Muscle layer of colon (tissue), 2 donors: ENCODE results near the gene OTULIN.
A peak's percentile ranks its signal among the peaks of the same experiment; 100 is the strongest.

ENCODE experiments used
- H3K27ac ChIP-seq: one replicate; pipeline ENCODE4 v1.7.0; 2013; ENCODE audit warnings: low read depth, mild to moderate bottlenecking, low read length, moderate library complexity
- H3K27me3 ChIP-seq, 2 donors: one replicate each; pipeline ENCODE4 v1.7.0; 2013; ENCODE audit warnings: low read length in 2 of 2, mild to moderate bottlenecking in 2 of 2; ENCODE audit not compliant: insufficient read depth in 2 of 2, control insufficient read depth in 1 of 2
- H3K36me3 ChIP-seq: one replicate; pipeline ENCODE4 v1.7.0; 2013; ENCODE audit warnings: mild to moderate bottlenecking, low read length; ENCODE audit not compliant: insufficient read depth
- H3K4me1 ChIP-seq: one replicate; pipeline ENCODE4 v1.7.0; 2013; ENCODE audit warnings: mild to moderate bottlenecking, low read length; ENCODE audit not compliant: insufficient read depth
- H3K4me3 ChIP-seq, 2 donors: one replicate each; pipeline ENCODE4 v1.7.0; 2013; ENCODE audit warnings: low read length in 2 of 2, low read depth in 1 of 2, mild to moderate bottlenecking in 1 of 2, moderate library complexity in 1 of 2
- H3K9ac ChIP-seq: one replicate; pipeline ENCODE4 v1.7.0; 2013; ENCODE audit warnings: low read length
- H3K9me3 ChIP-seq: one replicate; pipeline ENCODE4 v1.7.0; 2013; ENCODE audit warnings: mild to moderate bottlenecking, low read length
- donor health status: abdominal sarcoma.
- donor health status: Adenocarcinoma of cecum.

OTULIN gene

DNA sequence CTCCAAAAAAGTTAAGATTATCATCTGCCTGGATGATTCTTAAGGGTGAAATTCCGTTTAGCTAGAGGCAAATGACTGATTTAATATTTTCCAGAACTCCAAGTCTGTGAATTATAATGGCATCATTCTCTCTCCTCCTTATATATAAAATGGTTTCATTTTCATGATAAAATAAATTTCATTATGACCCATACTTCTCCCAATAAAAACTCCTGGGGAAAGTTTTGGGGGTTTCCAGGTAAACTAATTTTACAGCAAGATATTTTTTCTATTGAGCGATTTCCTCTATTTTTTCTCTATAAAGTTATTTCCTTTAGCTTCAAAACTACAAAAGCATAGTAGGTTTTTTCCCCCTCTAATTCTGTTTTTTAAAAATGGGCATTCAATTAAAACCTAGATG lies 7.6 kb upstream of the OTULIN start:
- Histone ChIP-seq H3K27me3 (no peaks in the 10 kb centered on the region), H3K4me1 (no peaks in the 10 kb centered on the region), H3K4me3 (no peak overlapping the region), H3K36me3 (peaks cover under 1% of the 10 kb centered on the region), H3K9ac (no peak overlapping the region), H3K9me3 (no peaks in the 10 kb centered on the region), H3K27ac (no peak overlapping the region)

DNA sequence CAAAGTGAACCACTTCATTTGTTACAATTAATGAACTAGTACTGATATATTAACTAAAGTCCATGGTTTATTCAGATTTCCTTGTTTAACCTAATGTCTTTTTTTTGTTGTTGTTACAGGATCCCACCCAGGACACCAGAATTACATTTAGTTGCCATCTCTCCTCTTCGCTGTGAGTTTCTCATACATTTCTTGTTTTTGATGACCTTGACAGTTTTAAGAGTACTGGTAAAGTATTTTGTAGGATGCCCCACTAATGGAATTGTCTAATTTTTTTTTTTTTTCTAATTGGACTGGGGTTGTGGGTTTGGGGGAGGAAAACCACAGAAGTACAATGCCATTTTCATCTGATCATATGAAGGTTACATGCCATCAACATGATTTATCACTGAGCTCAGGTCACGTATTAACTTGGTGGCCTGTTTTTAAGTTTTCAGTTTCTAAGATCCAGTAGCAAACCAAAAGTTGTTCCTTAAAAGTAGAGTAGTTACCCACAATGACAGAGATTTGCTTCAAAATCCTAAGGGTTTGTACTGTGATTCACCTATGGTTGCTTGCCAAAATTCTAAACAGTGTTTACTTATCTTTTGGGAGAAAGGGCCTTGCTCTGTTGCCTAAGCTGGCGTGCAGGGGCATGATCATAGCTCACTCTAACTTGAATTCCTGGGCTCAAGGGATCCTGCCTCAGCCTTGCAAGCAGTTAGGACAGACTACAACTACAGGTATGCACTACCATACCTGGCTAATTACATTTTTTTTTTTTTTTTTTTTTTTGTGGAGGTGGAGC lies 4.5 kb upstream of the OTULIN start:
- Histone ChIP-seq H3K4me3 (no peak overlapping the region), H3K36me3 (peaks cover 6% of the 10 kb centered on the region), H3K27ac (no peak overlapping the region), H3K4me1 (peaks cover 9% of the 10 kb centered on the region), H3K9ac (no peak overlapping the region), H3K9me3 (no peaks in the 10 kb centered on the region), H3K27me3 (no peaks in the 10 kb centered on the region)

DNA sequence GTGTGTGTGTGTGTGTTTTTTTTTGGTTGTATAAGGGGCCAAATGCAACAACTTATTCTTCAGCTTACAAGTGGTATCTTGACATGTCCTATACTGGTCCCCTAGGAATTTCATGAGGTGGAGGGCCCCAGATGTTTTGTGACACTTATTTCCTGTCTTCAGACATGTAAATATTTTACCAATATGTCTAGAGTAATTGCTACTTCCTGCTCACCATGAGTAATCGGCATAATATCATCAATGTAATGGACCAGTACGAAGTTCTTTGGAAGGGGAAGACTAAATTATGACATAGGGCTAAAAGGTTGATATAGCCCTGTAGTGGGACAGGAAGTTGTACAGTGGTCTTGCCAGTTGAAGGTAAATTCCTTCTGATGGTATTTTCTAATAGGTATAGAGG lies 3.7 kb upstream of the OTULIN start:
- no peak overlapping the region for H3K27ac ChIP-seq
- peaks cover 16% of the 10 kb centered on the region for H3K4me1 ChIP-seq
- H3K4me3 ChIP-seq, result no peak overlapping the region
- H3K27me3 ChIP-seq, result no peaks in the 10 kb centered on the region
- H3K36me3 ChIP-seq, result peaks cover 6% of the 10 kb centered on the region
- no peaks in the 10 kb centered on the region for H3K9me3 ChIP-seq
- H3K9ac ChIP-seq, result no peak overlapping the region

DNA sequence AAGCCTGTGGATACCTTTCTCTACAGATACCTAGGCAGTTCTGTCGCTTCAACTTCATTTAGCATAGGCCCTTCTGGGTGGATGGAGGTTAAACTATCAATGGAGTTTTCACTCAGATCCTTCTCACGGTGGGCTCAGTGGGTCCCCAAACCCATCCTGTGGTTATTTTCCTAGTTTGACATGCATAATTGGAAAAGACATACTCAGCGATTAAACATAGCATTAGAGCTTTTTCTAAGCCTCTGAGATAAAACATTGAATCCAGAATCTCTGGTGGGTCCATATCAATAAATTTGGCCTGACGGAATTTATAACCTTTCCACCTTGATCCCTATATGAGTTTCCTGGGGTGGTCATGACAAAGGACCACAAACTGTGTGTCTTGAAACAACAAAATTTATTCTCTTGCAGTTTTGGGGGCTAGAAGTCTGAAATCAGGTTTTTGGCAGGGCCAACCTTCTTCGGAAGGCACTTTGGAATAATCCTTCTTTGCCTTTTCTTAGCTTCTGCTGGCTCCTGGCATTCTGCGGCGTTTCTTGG lies 1.7 kb upstream of the OTULIN start:
- peaks cover 6% of the 10 kb centered on the region for H3K36me3 ChIP-seq
- no peak overlapping the region for H3K4me3 ChIP-seq
- no peak overlapping the region for H3K27ac ChIP-seq
- peaks cover 35% of the 10 kb centered on the region for H3K4me1 ChIP-seq
- H3K9ac ChIP-seq, result no peak overlapping the region
- H3K27me3 ChIP-seq, result no peaks in the 10 kb centered on the region
- H3K9me3 ChIP-seq, result no peaks in the 10 kb centered on the region

DNA sequence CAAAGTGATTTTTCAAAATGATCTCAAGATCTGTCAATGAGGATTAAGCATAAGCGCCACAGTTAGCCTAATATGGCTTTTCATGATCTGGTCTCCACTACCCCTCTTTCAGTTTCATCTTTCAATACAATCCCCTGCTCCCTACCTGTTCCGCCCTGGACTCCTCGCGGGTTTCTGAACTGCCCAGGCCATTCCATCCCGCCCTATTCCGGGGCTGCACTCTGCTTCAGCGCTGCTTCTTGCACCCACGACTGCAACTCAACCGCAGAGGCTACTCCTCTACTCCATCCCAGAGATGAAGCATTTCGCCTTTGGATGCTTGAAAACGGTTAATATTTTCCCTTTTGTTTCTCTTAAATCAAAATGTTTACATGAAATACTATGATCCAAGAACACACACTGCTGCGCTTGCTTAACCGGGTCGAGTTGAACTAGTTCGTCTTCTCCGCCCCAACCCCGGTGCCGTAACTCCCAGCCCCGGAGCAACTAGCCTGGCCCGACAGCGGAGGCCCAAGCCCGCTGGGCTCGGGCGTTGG lies 716 bp upstream of the OTULIN start:
- peak overlapping the region; percentile 59 for H3K9ac ChIP-seq
- H3K4me3 ChIP-seq, result peak overlapping the region; percentile 67 to 80
- peak overlapping the region; percentile 94 for H3K27ac ChIP-seq
- peaks cover 39% of the 10 kb centered on the region for H3K4me1 ChIP-seq
- H3K9me3 ChIP-seq, result no peaks in the 10 kb centered on the region
- no peaks in the 10 kb centered on the region for H3K27me3 ChIP-seq
- H3K36me3 ChIP-seq, result peaks cover 6% of the 10 kb centered on the region

DNA sequence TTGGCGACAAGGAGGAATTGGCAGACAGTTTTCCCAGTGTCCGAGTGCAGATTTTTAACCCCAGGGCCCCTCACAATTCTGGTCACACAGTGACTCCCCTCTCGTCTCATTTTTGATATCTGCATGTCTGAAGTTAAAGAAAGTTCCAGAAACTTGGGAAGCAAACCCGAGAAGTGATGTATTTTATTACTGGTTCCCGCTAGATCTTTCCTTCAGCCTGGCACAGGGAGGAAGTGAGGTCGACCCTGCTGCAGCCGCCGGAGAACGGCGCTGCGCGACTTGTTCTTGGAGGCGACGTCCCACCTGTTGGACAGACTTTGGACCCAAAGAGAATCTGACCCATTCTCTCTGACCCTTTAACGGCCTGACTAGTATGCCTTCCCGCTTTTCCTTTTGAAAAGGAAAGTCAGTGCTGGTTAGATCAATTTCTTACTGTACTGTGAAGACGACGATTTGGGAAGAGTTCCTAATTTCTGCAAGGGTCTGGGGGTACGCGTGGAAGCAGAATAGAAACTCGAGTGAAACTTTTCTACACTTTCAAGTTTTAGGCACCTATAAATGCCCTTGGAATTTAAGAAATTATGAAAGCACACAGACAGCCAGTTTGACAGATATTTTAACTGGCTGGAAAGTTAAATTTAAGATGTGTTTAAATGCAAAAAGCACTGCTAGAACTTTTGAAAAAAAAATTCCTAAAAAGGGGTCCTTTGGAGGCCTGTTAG lies 744 bp downstream of the OTULIN start:
- Histone ChIP-seq H3K9ac (peak overlapping the region; percentile 49), H3K27me3 (no peaks in the 10 kb centered on the region), H3K4me3 (peak overlapping the region; percentile 67 to 80), H3K36me3 (peaks cover 6% of the 10 kb centered on the region), H3K9me3 (no peaks in the 10 kb centered on the region), H3K27ac (peak overlapping the region; percentile 94), H3K4me1 (peaks cover 39% of the 10 kb centered on the region)

DNA sequence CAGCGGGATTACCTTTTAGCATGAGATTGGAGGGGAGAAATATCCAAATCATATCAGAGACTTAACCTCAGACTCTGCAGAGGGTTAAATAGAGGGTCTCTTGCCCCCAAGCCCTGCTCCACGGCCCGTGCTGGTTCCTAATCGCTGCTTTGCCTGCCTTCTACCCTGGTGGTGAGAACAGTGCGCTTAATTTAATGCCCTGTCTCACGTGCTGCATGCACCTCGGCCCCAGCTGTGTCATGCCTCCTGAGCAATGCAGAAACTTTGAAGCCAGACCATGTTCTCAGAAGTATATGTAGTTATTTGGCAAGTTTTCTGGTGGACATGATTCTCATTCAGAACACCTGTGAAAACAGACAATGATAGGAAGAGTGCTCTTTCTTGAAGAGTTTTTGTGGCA lies 1.4 kb downstream of the OTULIN start:
- H3K4me3 ChIP-seq, result peak overlapping the region in 1 of 2 donors; percentile 80
- no peaks in the 10 kb centered on the region for H3K9me3 ChIP-seq
- H3K27me3 ChIP-seq, result no peaks in the 10 kb centered on the region
- peaks cover 43% of the 10 kb centered on the region for H3K4me1 ChIP-seq
- peaks cover 6% of the 10 kb centered on the region for H3K36me3 ChIP-seq
- H3K27ac ChIP-seq, result no peak overlapping the region
- H3K9ac ChIP-seq, result peak overlapping the region; percentile 49

DNA sequence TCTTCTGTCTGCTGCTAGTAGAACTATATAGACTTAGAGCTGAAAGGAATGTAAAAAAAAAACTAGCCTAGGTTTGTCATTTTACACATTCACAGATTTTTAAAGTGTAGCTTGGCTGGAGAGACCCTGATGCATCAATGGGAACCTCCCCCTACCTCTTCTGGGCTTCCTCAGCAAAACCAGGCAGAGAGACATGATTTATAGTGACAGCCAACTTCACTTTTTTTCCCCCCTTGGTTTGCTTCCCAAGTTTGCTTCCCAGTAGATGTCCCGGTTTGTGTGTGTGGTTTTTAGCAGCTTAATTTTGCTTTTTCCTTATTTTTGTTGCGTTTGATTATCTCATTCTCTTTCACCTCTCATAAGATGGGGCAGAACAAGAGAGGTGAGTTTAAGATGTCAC lies 1.8 kb downstream of the OTULIN start:
- H3K9me3 ChIP-seq, result no peaks in the 10 kb centered on the region
- H3K4me3 ChIP-seq, result peak overlapping the region in 1 of 2 donors; percentile 80
- no peak overlapping the region for H3K9ac ChIP-seq
- peaks cover 6% of the 10 kb centered on the region for H3K36me3 ChIP-seq
- no peaks in the 10 kb centered on the region for H3K27me3 ChIP-seq
- H3K4me1 ChIP-seq, result peaks cover 47% of the 10 kb centered on the region
- H3K27ac ChIP-seq, result no peak overlapping the region

DNA sequence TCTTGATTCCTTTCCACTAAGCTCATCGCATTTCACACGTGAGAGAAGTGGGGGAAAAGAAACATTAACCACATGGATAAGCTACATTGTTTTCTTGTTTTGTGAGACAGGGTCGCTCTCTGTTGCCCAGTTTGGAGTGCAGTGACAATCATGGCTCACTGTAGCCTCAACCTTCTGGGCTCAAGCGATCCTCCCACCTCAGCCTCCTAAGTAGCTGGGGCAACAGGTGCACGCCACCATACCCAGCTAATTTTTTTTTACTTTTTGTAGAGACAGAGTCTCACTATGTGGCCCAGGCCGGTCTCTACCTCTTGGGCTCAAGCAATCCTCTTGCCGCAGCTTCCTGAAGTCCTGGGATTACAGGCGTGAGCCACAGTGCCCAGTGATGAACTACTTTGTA lies 2.8 kb downstream of the OTULIN start:
- Histone ChIP-seq H3K36me3 (peaks cover 2% of the 10 kb centered on the region), H3K4me3 (no peak overlapping the region), H3K9ac (no peak overlapping the region), H3K27ac (no peak overlapping the region), H3K4me1 (peaks cover 56% of the 10 kb centered on the region), H3K9me3 (no peaks in the 10 kb centered on the region), H3K27me3 (no peaks in the 10 kb centered on the region)

DNA sequence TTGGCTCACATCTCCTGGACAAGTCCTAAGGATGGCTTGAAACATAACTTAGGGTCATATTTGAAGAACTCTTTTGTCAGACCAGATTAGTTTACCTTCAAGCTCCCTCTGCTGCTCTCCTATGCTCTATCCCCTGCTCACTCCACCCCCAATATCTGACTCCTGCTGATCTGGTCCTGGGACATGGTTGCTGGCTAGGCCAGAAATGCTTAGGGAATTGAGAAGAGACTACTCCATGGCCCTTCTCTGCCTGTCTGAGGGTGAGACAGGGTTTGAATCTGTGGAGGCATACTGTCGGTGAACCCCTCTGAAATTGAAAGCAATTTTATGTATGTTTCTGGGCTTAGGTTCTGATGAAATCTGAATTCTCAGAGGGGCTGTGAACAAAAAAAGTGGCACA lies 3.3 kb downstream of the OTULIN start:
- peaks cover 61% of the 10 kb centered on the region for H3K4me1 ChIP-seq
- no peaks in the 10 kb centered on the region for H3K27me3 ChIP-seq
- H3K27ac ChIP-seq, result no peak overlapping the region
- H3K4me3 ChIP-seq, result no peak overlapping the region
- no peak overlapping the region for H3K9ac ChIP-seq
- H3K36me3 ChIP-seq, result no peaks in the 10 kb centered on the region
- no peaks in the 10 kb centered on the region for H3K9me3 ChIP-seq

DNA sequence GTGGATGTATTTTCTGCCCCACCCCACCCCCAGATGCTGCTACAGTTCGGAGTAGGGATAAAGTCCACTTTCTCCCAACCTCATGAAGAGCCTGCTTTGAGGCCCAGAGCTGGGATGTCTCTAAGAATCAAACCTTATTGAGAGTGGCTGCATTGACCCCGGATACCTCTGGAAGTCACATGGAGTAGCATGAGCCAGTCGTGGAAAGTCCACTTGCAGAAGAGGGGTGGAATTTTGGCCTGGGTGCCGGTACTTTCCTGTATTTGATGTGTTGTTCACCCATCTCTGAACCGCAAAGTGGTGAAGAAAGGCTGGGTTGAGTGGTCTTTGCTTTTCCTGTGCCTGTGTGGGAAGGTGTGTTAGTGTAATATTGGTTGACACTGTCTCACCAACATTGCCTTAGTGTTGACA lies 3.7 kb downstream of the OTULIN start:
- Histone ChIP-seq H3K4me1 (peaks cover 59% of the 10 kb centered on the region), H3K9ac (no peak overlapping the region), H3K27ac (no peak overlapping the region)

More for the DNA sequence above, 3.7 kb downstream of the OTULIN start:
- no peaks in the 10 kb centered on the region for H3K36me3 ChIP-seq
- H3K27me3 ChIP-seq, result no peaks in the 10 kb centered on the region
- no peak overlapping the region for H3K4me3 ChIP-seq
- H3K9me3 ChIP-seq, result no peaks in the 10 kb centered on the region
